NK-92 (cell line): ENCODE measurements around the gene MMP25.
"Not testable (repeated sequence)": the region's sequence is repeated elsewhere in the genome, so short reads cannot be mapped to it uniquely, and the experiment has no call there.

ENCODE experiments used
- DNase-seq: peaks from one replicate; lab custom pipeline; 2025; ENCODE audit not compliant: unreplicated experiment; lab: John Stamatoyannopoulos, UW

The MMP25 gene

DNA sequence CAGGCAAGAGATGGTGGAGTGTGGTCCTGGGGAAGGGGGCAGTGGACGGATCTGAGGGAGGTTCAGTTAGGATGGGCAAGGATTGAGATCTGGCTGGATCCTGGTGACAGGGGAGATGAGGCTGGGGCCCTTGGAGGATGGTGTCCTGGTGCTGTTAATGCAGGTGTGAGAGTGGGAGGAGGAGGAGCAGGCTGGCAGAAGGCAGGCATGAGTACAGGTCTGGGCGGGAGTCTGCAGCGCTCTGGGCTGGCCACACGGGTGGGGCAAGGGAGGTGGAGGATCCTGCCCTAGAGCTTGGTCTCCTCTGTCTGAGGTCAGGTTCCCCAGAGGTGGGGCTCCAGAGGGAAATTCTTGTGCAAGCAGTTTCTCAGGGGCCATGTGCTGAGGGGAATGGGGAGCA, 25.8 kb downstream of the MMP25 start:
- DNase-seq, result not testable (repeated sequence)

GRCh38 chr16:3072576-3073263, 26.4 kb downstream of the MMP25 start:
- DNase-seq, result not testable (repeated sequence)

DNA sequence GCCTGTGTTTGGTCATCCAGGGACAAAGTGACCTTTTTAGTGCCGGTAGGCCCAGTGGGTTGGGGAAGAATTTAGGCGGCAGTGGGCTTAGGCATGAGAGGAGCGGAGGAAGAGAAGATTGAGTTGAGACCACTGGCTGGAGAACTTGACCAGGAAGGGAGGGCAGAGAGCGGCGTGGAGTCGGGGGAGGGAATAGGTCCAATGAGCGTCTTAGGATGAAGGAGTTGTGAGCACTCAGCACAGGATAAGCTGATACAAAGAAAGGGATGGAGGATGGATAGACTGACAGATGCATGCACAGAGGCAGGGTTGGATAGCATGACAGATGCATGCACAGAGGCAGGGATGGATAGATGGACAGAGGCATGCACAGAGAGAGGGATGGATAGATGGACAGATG, 27.1 kb downstream of the MMP25 start:
- no peak for DNase-seq

GRCh38 chr16:3074860-3075522, 28.6 kb downstream of the MMP25 start:
- DNase-seq, result no peak

DNA sequence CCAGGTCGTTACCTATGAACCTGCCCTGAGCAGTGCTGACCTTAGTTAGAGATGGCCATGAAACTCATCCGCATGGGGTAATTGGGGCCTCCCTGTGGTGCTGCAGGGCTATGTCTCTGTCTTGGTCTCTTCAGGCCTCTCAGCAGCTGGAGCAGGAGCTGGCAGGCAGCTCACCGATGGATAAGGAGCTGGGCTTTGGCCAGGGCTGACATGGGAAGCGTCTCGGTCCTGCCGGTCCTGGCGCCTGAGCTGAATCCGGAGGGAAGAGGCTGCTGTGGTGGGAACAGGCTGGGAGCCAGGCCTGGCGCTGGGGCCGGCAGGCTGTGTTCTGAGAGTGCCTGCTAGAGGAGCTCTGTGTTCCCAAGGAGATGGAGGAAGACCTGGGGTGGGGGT, 29.2 kb downstream of the MMP25 start:
- DNase-seq, result no peak

- not testable (repeated sequence) for DNase-seq
Observed at GRCh38 chr16:3075946-3076345, 29.6 kb downstream of the MMP25 start.

DNA sequence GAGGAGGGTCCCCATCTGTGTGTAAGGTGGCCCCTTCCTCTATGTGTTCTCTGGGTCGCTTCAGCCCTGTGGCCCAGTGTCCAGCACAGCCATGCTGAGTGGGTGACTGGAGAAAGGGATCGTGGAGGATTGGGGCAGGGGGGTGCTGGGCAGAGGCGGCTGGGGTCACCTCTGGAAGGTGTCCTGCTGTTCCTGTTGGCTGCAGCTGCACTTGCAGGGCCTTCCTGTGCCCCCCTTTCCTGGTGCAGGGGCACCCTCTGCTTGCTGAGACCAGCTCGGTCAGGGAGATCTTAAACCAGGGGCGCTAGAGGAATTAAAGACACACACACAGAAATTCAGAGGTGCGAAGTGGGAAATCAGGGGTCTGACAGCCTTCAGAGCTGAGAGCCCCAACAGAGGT, 30.2 kb downstream of the MMP25 start:
- no peak for DNase-seq

DNA sequence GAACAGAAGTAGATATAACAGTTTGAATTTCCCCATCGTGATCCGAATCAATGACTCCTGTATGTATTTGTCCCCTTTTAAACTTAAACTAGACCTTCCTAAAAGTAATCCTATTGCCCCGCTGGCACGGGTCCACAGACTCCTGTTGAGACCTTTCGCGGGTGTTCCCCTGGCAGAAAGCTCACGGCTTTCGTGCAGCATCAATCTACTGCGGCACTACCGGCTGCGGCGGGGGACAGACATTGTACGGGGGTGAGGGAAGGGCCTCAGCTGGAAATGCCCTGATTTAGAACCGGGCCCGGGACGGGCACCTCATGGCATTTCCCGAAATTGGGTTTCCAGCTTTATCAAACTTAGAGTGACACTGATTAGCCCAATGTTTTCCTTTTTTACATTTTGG, 33.7 kb downstream of the MMP25 start:
- DNase-seq, result no peak

DNA sequence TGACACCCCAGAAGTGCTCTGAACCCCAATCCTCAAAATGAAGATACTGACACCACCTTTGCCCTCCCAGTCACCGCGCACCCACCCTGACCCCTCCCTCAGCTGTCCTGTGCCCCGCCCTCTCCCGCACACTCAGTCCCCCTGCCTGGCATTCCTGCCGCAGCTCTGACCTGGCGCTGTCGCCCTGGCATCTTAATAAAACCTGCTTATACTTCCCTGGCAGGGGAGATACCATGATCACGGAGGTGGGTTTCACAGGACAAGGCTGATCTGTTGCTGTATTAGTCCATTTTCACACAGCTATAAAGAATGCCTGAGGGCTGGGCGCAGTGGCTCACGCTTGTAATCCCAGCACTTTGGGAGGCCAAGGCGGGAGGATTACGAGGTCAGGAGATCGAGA, 35.6 kb downstream of the MMP25 start:
- DNase-seq, result not testable (repeated sequence)

GRCh38 chr16:3083408-3083807, 37.0 kb downstream of the MMP25 start:
- DNase-seq, result not testable (repeated sequence)

GRCh38 chr16:3084491-3084890, 38.1 kb downstream of the MMP25 start:
- DNase-seq, result no peak

- DNase-seq, result no peak
Observed at GRCh38 chr16:3084969-3085670, 38.8 kb downstream of the MMP25 start.

- DNase-seq, result no peak
Observed at GRCh38 chr16:3085868-3086595, 39.7 kb downstream of the MMP25 start.

DNA sequence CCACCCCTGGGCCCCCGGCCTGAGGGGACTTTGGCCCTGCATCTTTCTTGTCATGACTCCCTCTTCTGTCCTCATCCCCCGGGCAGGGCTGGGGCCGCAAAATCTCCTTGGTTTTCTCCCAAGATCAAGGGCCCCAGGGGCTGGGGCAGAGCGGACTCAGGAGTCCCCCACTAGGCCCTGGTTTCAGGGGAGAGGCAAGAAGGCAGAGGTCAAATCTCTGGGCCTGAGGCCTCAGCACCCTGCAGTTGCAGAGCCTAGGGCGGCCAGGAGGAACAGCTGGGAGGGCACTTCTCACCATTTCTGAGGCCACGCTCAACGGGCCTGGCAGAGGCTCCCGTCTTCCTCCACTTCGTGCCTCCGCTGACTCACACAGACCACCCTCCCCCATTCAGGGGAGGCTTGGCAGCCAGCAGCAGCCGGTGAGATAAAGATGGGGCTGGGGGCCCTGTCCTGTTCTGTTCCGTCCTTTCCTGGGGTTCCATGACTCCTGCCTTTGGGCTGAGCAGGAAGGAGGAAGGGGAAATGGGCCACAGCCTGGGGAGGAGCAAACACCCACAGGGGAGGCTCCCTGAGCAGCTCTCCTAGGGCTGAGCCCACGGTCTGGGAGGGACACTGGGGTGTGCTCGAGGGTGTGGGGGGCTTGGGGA, 40.4 kb downstream of the MMP25 start:
- no peak for DNase-seq

DNA sequence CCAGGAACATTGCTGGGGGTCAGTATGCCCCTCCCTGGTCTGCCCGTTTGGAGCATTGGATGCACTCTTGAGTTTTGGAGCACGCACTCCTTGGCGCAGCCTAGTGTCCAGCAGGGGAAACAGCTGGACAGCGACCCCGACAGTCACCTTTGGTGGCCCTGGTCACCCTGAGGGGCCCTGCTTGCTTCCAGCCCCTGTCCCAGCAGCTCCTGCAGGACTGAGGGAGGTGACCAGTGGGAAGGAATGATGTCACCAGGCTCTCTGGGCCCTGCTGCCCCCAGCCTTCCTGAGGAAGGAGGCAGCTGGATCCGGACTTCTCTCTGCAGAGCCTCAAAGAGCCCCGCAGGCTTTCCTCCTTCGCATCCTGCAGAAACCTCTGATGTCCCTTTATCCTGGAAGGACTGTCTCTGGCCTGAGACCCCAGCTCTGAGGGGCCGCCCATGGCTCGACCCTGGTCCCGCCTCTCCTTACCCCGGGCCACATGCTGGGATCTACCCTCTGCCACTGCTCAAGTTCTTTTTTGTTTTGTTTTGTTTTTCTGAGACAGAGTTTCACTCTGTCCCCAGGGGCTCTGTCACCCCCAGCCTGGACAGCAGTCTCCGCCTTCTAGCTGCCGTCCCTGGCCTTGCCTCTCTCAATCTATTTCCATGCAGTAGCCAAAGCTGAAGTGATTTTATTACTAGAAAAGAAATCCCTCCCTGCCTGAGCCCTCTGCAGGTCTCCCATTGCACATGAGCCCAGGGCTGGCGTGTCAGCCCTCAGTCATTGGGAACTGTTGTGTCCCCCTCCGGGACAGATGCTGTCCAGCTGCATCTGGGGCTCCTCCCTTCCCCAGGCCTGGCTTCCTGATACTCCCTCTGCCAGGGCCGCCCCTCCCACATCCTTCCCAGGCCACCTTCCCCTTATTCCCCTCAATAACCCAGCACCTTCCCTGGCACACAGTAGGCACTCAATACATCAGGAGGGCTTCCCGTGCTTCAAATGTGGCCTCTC, 41.2 kb downstream of the MMP25 start:
- no peak for DNase-seq

DNA sequence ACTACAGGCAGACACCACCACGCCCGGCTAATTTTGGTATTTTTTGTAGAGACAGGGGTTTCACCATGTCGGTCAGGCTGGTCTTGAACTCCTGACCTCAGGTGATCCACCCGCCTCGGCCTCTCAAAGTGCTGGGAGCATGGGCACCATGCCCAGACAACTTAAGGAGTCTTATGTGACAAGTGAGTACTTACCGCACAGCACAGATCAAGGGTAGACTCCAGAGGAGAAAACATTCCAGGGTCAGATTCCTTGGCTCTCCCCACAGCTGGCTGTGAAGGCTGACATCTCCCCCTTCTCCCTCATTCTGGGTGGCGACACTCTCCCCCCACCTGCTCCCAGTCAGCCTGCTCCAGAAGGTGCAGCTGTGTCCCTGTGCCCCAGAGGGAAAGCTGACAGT, 42.1 kb downstream of the MMP25 start:
- DNase-seq, result no peak

GRCh38 chr16:3088925-3089716, 42.8 kb downstream of the MMP25 start:
- DNase-seq, result no peak

- DNase-seq, result no peak
Observed at GRCh38 chr16:3089717-3090592, 43.6 kb downstream of the MMP25 start.
